Measurements from ENCODE around the gene CHID1. TPM values are rescaled to one million over a fixed set of nuclear protein-coding genes. Genes with fewer than 3 reads are reported as not detected.

The CHID1 gene
- total RNA-seq: 10 to 100 TPM; 61.5 to 61.6 TPM

- peak; percentile 92 for DNase-seq
- POLR2A ChIA-PET: interaction anchor here (1.2 to 1.5 kb wide), 2 partner anchors 9 to 18 kb away, joined by 4 read pairs; no protein-coding TSS in a partner anchor
- Mint-ChIP-seq H3K36me3 (peaks cover 2% of the 10 kb centered on the region), H3K4me1 (ENCODE audit: low read depth) (peaks cover 14% of the 10 kb centered on the region), H3K27ac (peak within 1 kb of the TSS; percentile 76), H3K27me3 (no peaks in the 10 kb centered on the region), H3K4me3 (peak within 1 kb of the TSS; percentile 89), H3K9me3 (no peaks in the 10 kb centered on the region)
- CTCF ChIA-PET: interaction anchor here (0.6 to 1.6 kb wide), 4 partner anchors 9 to 67 kb away, joined by 3 to 9 read pairs (median 3); partner anchors contain the start of gene AP2A2
- intact Hi-C loops (cut with micrococcal nuclease): loop anchor here (1.0 to 2.0 kb wide), 2 partner anchors 16 to 68 kb away; partner anchors contain the start of genes POLR2L and TSPAN4
These were observed at the start of gene CHID1 for GRCh38 chr11:910589-911030. CHID1 (minus strand) TSS chr11:910810; CDS start chr11:904816, 5,994 bp downstream.

DNA sequence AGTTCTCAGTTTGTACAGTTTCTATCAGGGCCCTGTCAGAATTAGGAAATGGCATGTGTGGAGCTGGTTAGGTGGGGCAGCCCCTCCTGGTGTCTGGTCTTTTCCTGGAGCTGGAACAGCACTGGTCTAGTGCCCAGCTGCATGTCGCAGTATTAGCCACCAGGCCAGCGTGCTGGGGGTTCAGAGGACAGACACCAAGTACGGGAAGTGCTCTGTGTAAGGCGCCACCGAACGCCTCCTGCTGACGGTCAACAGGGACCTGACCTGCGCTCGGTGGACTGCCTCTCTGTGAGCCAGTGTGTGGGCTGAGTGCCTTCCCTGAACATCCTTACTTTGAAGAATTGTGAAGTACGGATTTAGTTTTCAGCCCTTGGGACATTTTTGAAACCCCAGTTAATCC is 49.0 kb upstream of the CHID1 start:
- intact Hi-C loops (cut with micrococcal nuclease): no loop called here
- ChIA-PET POLR2A (no interaction called here), CTCF (no interaction called here)
- H3K27me3 Mint-ChIP-seq: no peaks in the 10 kb centered on the region
- peaks cover 2% of the 10 kb centered on the region for H3K4me1 Mint-ChIP-seq (ENCODE audit: low read depth)
- H3K4me3 Mint-ChIP-seq: no peak overlapping the region
- no peak for DNase-seq
- H3K27ac Mint-ChIP-seq: no peak overlapping the region
- peaks cover 15% of the 10 kb centered on the region for H3K36me3 Mint-ChIP-seq
- no peaks in the 10 kb centered on the region for H3K9me3 Mint-ChIP-seq

- intact Hi-C loops (cut with micrococcal nuclease): no loop called here
- Mint-ChIP-seq H3K36me3 (peaks cover 9% of the 10 kb centered on the region), H3K27ac (no peak overlapping the region), H3K27me3 (no peaks in the 10 kb centered on the region), H3K4me1 (ENCODE audit: low read depth) (peaks cover 4% of the 10 kb centered on the region), H3K4me3 (no peak overlapping the region), H3K9me3 (no peaks in the 10 kb centered on the region)
- ChIA-PET POLR2A (no interaction called here), CTCF (no interaction called here)
- DNase-seq: no peak
These were observed 48.4 kb upstream of the CHID1 start for GRCh38 chr11:959027-959426.

DNA sequence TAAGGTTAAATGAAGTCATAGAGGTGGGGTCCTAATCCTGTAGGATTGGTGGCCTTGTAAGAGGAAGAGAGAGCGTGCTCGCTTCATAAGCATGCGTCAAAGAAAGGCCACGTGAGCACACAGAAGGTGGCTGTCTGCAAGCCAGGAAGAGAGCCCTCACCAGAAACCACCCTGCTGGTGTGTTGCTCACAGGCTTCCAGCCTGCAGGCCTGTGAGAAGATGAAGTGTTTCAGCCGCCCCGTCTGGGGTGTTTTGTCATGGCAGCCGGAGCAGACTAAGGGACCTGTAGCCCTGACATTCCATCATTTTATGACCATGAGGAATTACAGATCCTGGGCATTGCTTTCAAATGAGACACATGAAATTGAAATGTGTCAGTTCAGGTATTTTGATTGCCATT is 47.5 kb upstream of the CHID1 start:
- CTCF ChIA-PET: no interaction called here

DNA sequence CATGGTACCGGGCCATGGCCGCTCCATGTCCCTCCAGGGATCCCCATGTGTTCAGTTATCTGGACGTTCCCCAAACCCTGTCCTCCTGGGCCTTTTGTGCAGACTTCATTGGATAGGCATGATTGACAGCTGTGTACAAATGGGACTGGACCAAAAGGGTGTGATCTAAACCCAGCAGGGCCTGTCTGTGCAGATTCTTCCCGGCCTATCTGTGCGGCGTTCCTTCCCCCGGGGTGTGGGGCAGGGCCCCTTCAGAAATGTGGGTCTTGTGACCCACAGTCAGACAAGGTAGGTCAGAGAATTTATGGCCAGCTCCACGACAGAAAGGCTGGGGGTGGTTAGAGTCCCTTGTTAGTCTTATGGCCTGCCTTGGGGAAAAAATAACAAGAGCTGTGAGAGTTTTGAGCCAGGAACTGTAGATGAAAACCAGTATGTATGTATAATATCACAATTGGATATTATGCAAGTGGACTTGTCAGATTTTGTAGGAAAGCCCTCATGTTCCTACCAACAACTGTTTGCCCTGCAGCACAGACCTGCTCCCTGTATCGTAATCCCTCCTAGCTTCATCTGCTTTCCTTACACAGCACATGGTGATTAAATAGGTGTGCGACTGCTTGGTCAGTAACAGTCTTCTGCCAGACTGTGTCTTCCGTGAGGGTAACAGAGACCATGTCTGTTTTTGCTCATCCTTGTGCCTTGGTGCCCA is 46.8 kb upstream of the CHID1 start:
- DNase-seq: no peak
- Mint-ChIP-seq H3K4me3 (no peak overlapping the region), H3K27ac (no peak overlapping the region), H3K36me3 (peaks cover 5% of the 10 kb centered on the region), H3K27me3 (no peaks in the 10 kb centered on the region), H3K4me1 (ENCODE audit: low read depth) (peaks cover 7% of the 10 kb centered on the region), H3K9me3 (no peaks in the 10 kb centered on the region)
- intact Hi-C loops (cut with micrococcal nuclease): no loop called here
- ChIA-PET POLR2A (no interaction called here), CTCF (interaction anchor here (1.0 kb wide), 1 partner anchor 32 kb away, joined by 4 read pairs; no protein-coding TSS in a partner anchor)

More for the DNA sequence above, 47.5 kb upstream of the CHID1 start:
- no peak overlapping the region for H3K4me3 Mint-ChIP-seq
- peaks cover 4% of the 10 kb centered on the region for H3K4me1 Mint-ChIP-seq (ENCODE audit: low read depth)
- POLR2A ChIA-PET: no interaction called here
- H3K27ac Mint-ChIP-seq: no peak overlapping the region
- no peaks in the 10 kb centered on the region for H3K9me3 Mint-ChIP-seq
- H3K27me3 Mint-ChIP-seq: no peaks in the 10 kb centered on the region
- H3K36me3 Mint-ChIP-seq: peaks cover 8% of the 10 kb centered on the region
- intact Hi-C loops (cut with micrococcal nuclease): no loop called here
- no peak for DNase-seq

DNA sequence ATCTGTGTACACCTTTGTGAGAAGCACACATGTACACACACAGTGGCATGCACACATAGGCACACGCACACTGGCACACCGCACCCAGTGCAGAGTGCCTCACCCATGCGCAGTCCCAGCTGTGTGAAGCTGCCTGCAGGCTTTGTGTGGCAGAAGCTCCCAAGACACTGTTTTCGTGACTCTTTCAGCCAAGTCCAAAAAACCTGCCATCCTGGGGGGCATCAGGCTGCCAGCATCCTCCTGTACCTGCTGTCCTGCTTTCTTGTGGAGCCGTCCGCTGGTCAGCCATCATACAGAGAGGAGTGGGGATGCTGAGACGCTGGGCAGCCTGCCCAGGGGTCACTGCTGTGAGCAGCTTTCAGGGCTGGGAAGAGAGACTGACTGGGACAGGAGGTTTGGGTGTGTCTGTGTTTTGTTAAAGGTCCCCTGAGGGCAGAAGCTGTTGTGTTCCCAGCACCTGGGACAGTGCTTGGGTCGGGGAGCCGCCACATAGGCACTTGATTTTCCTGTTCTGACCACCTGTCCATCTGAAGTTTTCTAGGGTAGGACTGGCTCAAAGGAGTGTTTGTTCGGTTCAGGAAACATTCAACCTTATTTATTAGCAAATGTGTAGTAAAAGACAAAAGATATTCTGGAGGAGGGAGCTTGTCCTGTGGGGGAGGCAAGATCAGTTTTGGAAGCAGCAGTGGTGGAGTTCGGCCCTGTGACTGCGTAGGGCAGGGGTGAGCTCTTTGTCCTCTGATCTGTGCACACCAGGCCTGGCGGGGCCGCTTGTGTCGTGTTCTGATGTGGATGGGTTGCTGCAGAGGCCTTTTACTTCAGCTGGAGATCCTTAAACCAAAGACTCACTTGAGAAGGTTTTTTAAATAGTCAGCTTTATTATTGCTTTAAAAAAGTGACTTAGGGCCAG is 44.8 kb upstream of the CHID1 start:
- no peak overlapping the region for H3K4me3 Mint-ChIP-seq
- CTCF ChIA-PET: no interaction called here
- intact Hi-C loops (cut with micrococcal nuclease): no loop called here

GRCh38 chr11:954392-955153 is 44.0 kb upstream of the CHID1 start:
- ChIA-PET POLR2A (no interaction called here), CTCF (no interaction called here)
- no peak overlapping the region for H3K27ac Mint-ChIP-seq
- peaks cover 7% of the 10 kb centered on the region for H3K4me1 Mint-ChIP-seq (ENCODE audit: low read depth)
- H3K4me3 Mint-ChIP-seq: no peak overlapping the region
- intact Hi-C loops (cut with micrococcal nuclease): no loop called here
- peaks cover 7% of the 10 kb centered on the region for H3K36me3 Mint-ChIP-seq
- H3K9me3 Mint-ChIP-seq: peaks cover 5% of the 10 kb centered on the region
- DNase-seq: no peak
- H3K27me3 Mint-ChIP-seq: no peaks in the 10 kb centered on the region

More for the DNA sequence above, 44.8 kb upstream of the CHID1 start:
- Mint-ChIP-seq H3K36me3 (peaks cover 2% of the 10 kb centered on the region), H3K4me1 (ENCODE audit: low read depth) (peaks cover 7% of the 10 kb centered on the region), H3K9me3 (no peaks in the 10 kb centered on the region), H3K27me3 (no peaks in the 10 kb centered on the region), H3K27ac (no peak overlapping the region)
- no peak for DNase-seq
- POLR2A ChIA-PET: no interaction called here

- H3K27me3 Mint-ChIP-seq: no peaks in the 10 kb centered on the region
- no peak overlapping the region for H3K4me3 Mint-ChIP-seq
- ChIA-PET POLR2A (no interaction called here), CTCF (no interaction called here)
- peaks cover 12% of the 10 kb centered on the region for H3K36me3 Mint-ChIP-seq
- intact Hi-C loops (cut with micrococcal nuclease): no loop called here
- no peak for DNase-seq
- H3K4me1 Mint-ChIP-seq (ENCODE audit: low read depth): peaks cover 7% of the 10 kb centered on the region
- no peak overlapping the region for H3K27ac Mint-ChIP-seq
- peaks cover 14% of the 10 kb centered on the region for H3K9me3 Mint-ChIP-seq
These were observed 42.9 kb upstream of the CHID1 start for GRCh38 chr11:953512-953911.

- no peaks in the 10 kb centered on the region for H3K27me3 Mint-ChIP-seq
- no peak overlapping the region for H3K4me3 Mint-ChIP-seq
- H3K36me3 Mint-ChIP-seq: peaks cover 19% of the 10 kb centered on the region
- no peak overlapping the region for H3K27ac Mint-ChIP-seq
- ChIA-PET POLR2A (no interaction called here), CTCF (interaction anchor here (1.0 kb wide), 1 partner anchor 28 kb away, joined by 3 read pairs; no protein-coding TSS in a partner anchor)
- no peak for DNase-seq
- peaks cover 21% of the 10 kb centered on the region for H3K9me3 Mint-ChIP-seq
- H3K4me1 Mint-ChIP-seq (ENCODE audit: low read depth): peaks cover 7% of the 10 kb centered on the region
- intact Hi-C loops (cut with micrococcal nuclease): no loop called here
These were observed 42.1 kb upstream of the CHID1 start for GRCh38 chr11:952406-953385.

DNA sequence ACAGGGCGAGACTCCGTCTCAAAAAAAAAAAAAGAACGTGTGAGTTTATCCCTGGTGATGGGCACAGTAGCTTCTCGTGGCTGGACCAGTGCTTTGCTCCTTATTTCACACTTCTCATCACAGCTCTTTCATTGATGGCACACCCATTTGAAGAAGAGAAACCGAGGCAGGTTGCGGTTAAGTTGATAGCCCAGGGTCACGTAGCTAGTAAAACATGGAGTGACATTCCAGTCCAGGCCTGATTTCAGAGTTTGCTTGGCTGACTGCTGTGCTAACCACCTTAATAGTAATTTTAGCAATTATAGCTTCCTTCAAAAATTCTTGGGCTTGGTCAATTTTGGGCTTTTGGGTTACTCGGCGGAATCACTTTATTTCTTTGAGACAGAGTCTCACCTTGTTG is 40.9 kb upstream of the CHID1 start:
- Mint-ChIP-seq H3K27me3 (no peaks in the 10 kb centered on the region), H3K4me3 (no peak overlapping the region), H3K4me1 (ENCODE audit: low read depth) (peaks cover 7% of the 10 kb centered on the region), H3K9me3 (peaks cover 21% of the 10 kb centered on the region), H3K36me3 (peaks cover 20% of the 10 kb centered on the region), H3K27ac (no peak overlapping the region)
- DNase-seq: no peak
- CTCF ChIA-PET: interaction anchor here (0.6 to 1.2 kb wide), 2 partner anchors 41 to 160 kb away, joined by 3 read pairs; partner anchors contain the start of gene CHID1
- POLR2A ChIA-PET: interaction anchor here (0.7 kb wide), 1 partner anchor 85 kb away, joined by 3 read pairs; no protein-coding TSS in a partner anchor
- intact Hi-C loops (cut with micrococcal nuclease): no loop called here

DNA sequence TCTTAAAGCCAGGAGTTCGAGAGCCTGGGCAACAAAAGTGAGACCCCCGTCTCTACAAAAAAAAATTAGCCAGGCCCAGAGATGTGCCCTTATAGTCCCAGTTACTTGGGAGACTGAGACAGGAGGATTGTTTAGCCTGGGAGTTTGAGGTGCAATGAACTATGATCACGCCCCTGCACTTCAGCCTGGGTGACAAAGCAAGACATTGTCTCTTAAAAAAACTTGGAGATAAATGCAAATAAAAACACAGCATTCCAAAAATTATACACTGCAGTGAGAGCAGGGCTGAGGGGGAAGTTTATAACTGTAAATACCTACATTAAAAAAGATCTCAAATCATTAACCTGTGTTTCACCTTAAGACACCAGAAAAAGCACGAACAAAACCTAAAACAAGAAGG is 37.1 kb upstream of the CHID1 start:
- ChIA-PET POLR2A (no interaction called here), CTCF (interaction anchor here (1.4 kb wide), 1 partner anchor 104 kb away, joined by 4 read pairs; no protein-coding TSS in a partner anchor)
- H3K4me1 Mint-ChIP-seq (ENCODE audit: low read depth): peaks cover 5% of the 10 kb centered on the region

More for the DNA sequence above, 37.1 kb upstream of the CHID1 start:
- no peak for DNase-seq
- no peaks in the 10 kb centered on the region for H3K27me3 Mint-ChIP-seq
- intact Hi-C loops (cut with micrococcal nuclease): no loop called here
- H3K27ac Mint-ChIP-seq: no peak overlapping the region
- no peak overlapping the region for H3K4me3 Mint-ChIP-seq
- peaks cover 21% of the 10 kb centered on the region for H3K9me3 Mint-ChIP-seq
- H3K36me3 Mint-ChIP-seq: peaks cover 43% of the 10 kb centered on the region

All from activated CD4-positive, alpha-beta memory T cell treated with anti-CD3 and anti-CD28 coated beads for 36 hours (primary cell).